Measurements from ENCODE around the gene PDX1.
A peak's percentile ranks its signal among the peaks of the same experiment; 100 is the strongest.

- no peak for TF ChIP-seq SP1 (CRISPR knock-in tag; conservative IDR thresholded peaks at IDR 0.05)
- no peak for TF ChIP-seq ATF3 (CRISPR knock-in tag; conservative IDR thresholded peaks at IDR 0.05)
- no peak for TF ChIP-seq CTCF (IDR thresholded peaks at IDR 0.05)
- TF ChIP-seq MAX (CRISPR knock-in tag; IDR thresholded peaks at IDR 0.05) = no peak
- peak; percentile 60; the same call in 1 of the 2 replicates for TF ChIP-seq TEAD4 (CRISPR knock-in tag; IDR thresholded peaks at IDR 0.05)
- no peak for TF ChIP-seq ATF2 (CRISPR knock-in tag; IDR thresholded peaks at IDR 0.05; ENCODE audit: borderline replicate concordance, low read depth)
- no peak for TF ChIP-seq JUN (CRISPR knock-in tag; IDR thresholded peaks at IDR 0.05)
- TF ChIP-seq ZNF317 (CRISPR knock-in tag; IDR thresholded peaks at IDR 0.05; ENCODE audit: borderline replicate concordance, low read depth) = no peak
These were observed 51.4 kb downstream of the PDX1 start for GRCh38 chr13:27971236-27971645.

All from WTC11 (cell line).